ENCODE data around the gene B3GNT9. TPM values are rescaled to one million over a fixed set of nuclear protein-coding genes. Genes with fewer than 3 reads are reported as not detected.

The B3GNT9 gene
- total RNA-seq, 1 donor from 2014 or later: 1.0 TPM

GRCh38 chr16:67163999-67164558 lies 13.3 kb upstream of the B3GNT9 start:
- Mint-ChIP-seq H3K27ac (ENCODE audit: unreplicated experiment) (no peak overlapping the region), H3K36me3 (ENCODE audit: unreplicated experiment) (peaks cover 5% of the 10 kb centered on the region), H3K4me1 (ENCODE audit: low read depth, unreplicated experiment) (peaks cover 2% of the 10 kb centered on the region), H3K27me3 (ENCODE audit: unreplicated experiment) (peaks cover 22% of the 10 kb centered on the region), H3K4me3 (ENCODE audit: unreplicated experiment) (peak overlapping the region; percentile 69), H3K9me3 (ENCODE audit: unreplicated experiment) (peaks cover 5% of the 10 kb centered on the region)
- TF ChIP-seq, protein P1, sequence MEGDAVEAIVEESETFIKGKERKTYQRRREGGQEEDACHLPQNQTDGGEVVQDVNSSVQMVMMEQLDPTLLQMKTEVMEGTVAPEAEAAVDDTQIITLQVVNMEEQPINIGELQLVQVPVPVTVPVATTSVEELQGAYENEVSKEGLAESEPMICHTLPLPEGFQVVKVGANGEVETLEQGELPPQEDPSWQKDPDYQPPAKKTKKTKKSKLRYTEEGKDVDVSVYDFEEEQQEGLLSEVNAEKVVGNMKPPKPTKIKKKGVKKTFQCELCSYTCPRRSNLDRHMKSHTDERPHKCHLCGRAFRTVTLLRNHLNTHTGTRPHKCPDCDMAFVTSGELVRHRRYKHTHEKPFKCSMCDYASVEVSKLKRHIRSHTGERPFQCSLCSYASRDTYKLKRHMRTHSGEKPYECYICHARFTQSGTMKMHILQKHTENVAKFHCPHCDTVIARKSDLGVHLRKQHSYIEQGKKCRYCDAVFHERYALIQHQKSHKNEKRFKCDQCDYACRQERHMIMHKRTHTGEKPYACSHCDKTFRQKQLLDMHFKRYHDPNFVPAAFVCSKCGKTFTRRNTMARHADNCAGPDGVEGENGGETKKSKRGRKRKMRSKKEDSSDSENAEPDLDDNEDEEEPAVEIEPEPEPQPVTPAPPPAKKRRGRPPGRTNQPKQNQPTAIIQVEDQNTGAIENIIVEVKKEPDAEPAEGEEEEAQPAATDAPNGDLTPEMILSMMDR (IDR thresholded peaks at IDR 0.05; ENCODE audit: partially characterized antibody, unreplicated experiment): no peak
- no peak for DNase-seq

- TF ChIP-seq, protein P1 (IDR thresholded peaks at IDR 0.05; ENCODE audit: partially characterized antibody, unreplicated experiment): no peak
- peaks cover 4% of the 10 kb centered on the region for H3K4me1 Mint-ChIP-seq (ENCODE audit: low read depth, unreplicated experiment)
Observed at GRCh38 chr16:67163164-67163998, 12.6 kb upstream of the B3GNT9 start.

GRCh38 chr16:67162506-67163163 lies 11.8 kb upstream of the B3GNT9 start:
- peak overlapping the region; percentile 34 for H3K4me3 Mint-ChIP-seq (ENCODE audit: unreplicated experiment)
- peaks cover 3% of the 10 kb centered on the region for H3K4me1 Mint-ChIP-seq (ENCODE audit: low read depth, unreplicated experiment)
- no peaks in the 10 kb centered on the region for H3K36me3 Mint-ChIP-seq (ENCODE audit: unreplicated experiment)
- DNase-seq: no peak
- no peak overlapping the region for H3K27ac Mint-ChIP-seq (ENCODE audit: unreplicated experiment)
- peaks cover 29% of the 10 kb centered on the region for H3K27me3 Mint-ChIP-seq (ENCODE audit: unreplicated experiment)
- H3K9me3 Mint-ChIP-seq (ENCODE audit: unreplicated experiment): peaks cover 4% of the 10 kb centered on the region
- TF ChIP-seq, protein P1 (IDR thresholded peaks at IDR 0.05; ENCODE audit: partially characterized antibody, unreplicated experiment): no peak

More at GRCh38 chr16:67163164-67163998, 12.6 kb upstream of the B3GNT9 start:
- Mint-ChIP-seq H3K27me3 (ENCODE audit: unreplicated experiment) (peaks cover 25% of the 10 kb centered on the region), H3K36me3 (ENCODE audit: unreplicated experiment) (peaks cover 3% of the 10 kb centered on the region), H3K4me3 (ENCODE audit: unreplicated experiment) (peak overlapping the region; percentile 69), H3K9me3 (ENCODE audit: unreplicated experiment) (peaks cover 4% of the 10 kb centered on the region), H3K27ac (ENCODE audit: unreplicated experiment) (no peak overlapping the region)
- DNase-seq: peak; percentile 65

- peaks cover 33% of the 10 kb centered on the region for H3K27me3 Mint-ChIP-seq (ENCODE audit: unreplicated experiment)
- DNase-seq: no peak
- peaks cover 5% of the 10 kb centered on the region for H3K9me3 Mint-ChIP-seq (ENCODE audit: unreplicated experiment)
- peak overlapping the region; percentile 34 for H3K4me3 Mint-ChIP-seq (ENCODE audit: unreplicated experiment)
- no peaks in the 10 kb centered on the region for H3K36me3 Mint-ChIP-seq (ENCODE audit: unreplicated experiment)
- no peak overlapping the region for H3K27ac Mint-ChIP-seq (ENCODE audit: unreplicated experiment)
- H3K4me1 Mint-ChIP-seq (ENCODE audit: low read depth, unreplicated experiment): peaks cover 3% of the 10 kb centered on the region
- TF ChIP-seq, protein P1 (IDR thresholded peaks at IDR 0.05; ENCODE audit: partially characterized antibody, unreplicated experiment): no peak
Observed at GRCh38 chr16:67161595-67162058, 10.8 kb upstream of the B3GNT9 start.
